H1 (cell line): ENCODE data around the gene APELA. TPM values are rescaled to one million over a fixed set of nuclear protein-coding genes. Genes with fewer than 3 reads are reported as not detected.

Source experiments
- CTCF ChIA-PET: fragments of 300-600 bp; sonication (Branson Sonifier 250); formaldehyde crosslinking; loops from one replicate; lab custom pipeline; 2021; ENCODE audit not compliant: partially characterized antibody; lab: Charles Lee
- POLR2A ChIA-PET: fragments of 300-600 bp; sonication (Branson Sonifier 250); formaldehyde crosslinking; loops from one replicate; lab custom pipeline; 2021; ENCODE audit warnings: inconsistent platforms; ENCODE audit not compliant: partially characterized antibody; lab: Charles Lee
- DNase-seq, 2 experiments: peaks; one replicate each; pipeline versions ENCODE4 v3.0.0 to v3.0.0-alpha.2; 2010 to 2022; ENCODE audit warnings: low spot score in 2 of 2, low read depth in 1 of 2, mixed read lengths in 1 of 2
- FAIRE-seq: peaks from 2 replicates; lab custom pipeline; 2011; peaks lifted over from hg19 to GRCh38; lab: Jason Lieb, UNC
- H2AFZ ChIP-seq: 2 replicates; pipeline ENCODE4 v1.8.1; 2012; ENCODE audit warnings: low read length, inconsistent platforms
- H2AK5ac ChIP-seq: 2 replicates; pipeline ENCODE4 v1.6.1; 2013; ENCODE audit warnings: low read depth, low read length
- H2BK120ac ChIP-seq: replicated peaks from 2 replicates; pipeline ENCODE3; 2013; ENCODE audit warnings: low read depth, low read length, inconsistent platforms
- H2BK12ac ChIP-seq: 2 replicates; pipeline ENCODE4 v1.6.1; 2013; ENCODE audit warnings: low read depth, low read length
- H2BK15ac ChIP-seq: 2 replicates; pipeline ENCODE4 v1.6.1; 2013; ENCODE audit warnings: low read length
- H2BK20ac ChIP-seq: 2 replicates; pipeline ENCODE4 v1.6.1; 2013; ENCODE audit warnings: low read length
- H2BK5ac ChIP-seq: 2 replicates; pipeline ENCODE4 v1.6.1; 2013; ENCODE audit warnings: low read depth, low read length
- H3K14ac ChIP-seq: 2 replicates; pipeline ENCODE4 v1.6.1; 2013; ENCODE audit warnings: inconsistent platforms; ENCODE audit not compliant: insufficient read length
- H3K18ac ChIP-seq: 2 replicates; pipeline ENCODE4 v1.6.1; 2013; ENCODE audit warnings: low read length; ENCODE audit errors: extremely low read depth
- H3K23ac ChIP-seq: 2 replicates; pipeline ENCODE4 v1.6.1; 2013; ENCODE audit warnings: inconsistent platforms; ENCODE audit not compliant: insufficient read length
- H3K23me2 ChIP-seq: 2 replicates; pipeline ENCODE4 v1.6.1; 2013; ENCODE audit warnings: low read depth, low read length
- H3K27ac ChIP-seq: 2 replicates; pipeline ENCODE4 v1.6.1; 2011; ENCODE audit warnings: low read depth, low read length, inconsistent platforms
- H3K27me3 ChIP-seq, 4 experiments: replicated peaks in 1 of 4; 1 replicate in 1 of 4; 2 replicates in 3 of 4; pipeline versions ENCODE4 v1.6.1 to v1.8.1; 2011 to 2013; ENCODE audit warnings: low read length in 3 of 4, mild to moderate bottlenecking in 3 of 4, inconsistent platforms in 2 of 4, mixed read lengths in 2 of 4, moderate library complexity in 1 of 4; ENCODE audit not compliant: control insufficient read depth in 3 of 4, insufficient read depth in 3 of 4; ENCODE audit errors: extremely low read depth in 1 of 4
- H3K36me3 ChIP-seq, 4 experiments: 2 replicates each; pipeline versions ENCODE4 v1.6.1 to v1.8.1; 2011 to 2013; ENCODE audit warnings: mild to moderate bottlenecking in 4 of 4, low read length in 3 of 4, moderate library complexity in 2 of 4, control low read depth in 1 of 4, inconsistent platforms in 1 of 4; ENCODE audit not compliant: insufficient read depth in 4 of 4, control insufficient read depth in 2 of 4
- H3K4ac ChIP-seq: replicated peaks from 2 replicates; pipeline ENCODE3; 2013; ENCODE audit warnings: low read length, low read depth, mixed read lengths, inconsistent platforms; ENCODE audit not compliant: insufficient read length
- H3K4me1 ChIP-seq, 4 experiments: replicated peaks in 1 of 4; 1 replicate in 1 of 4; 2 replicates in 3 of 4; pipeline versions ENCODE4 v1.6.1 to v1.8.1; 2011 to 2013; ENCODE audit warnings: low read length in 3 of 4, inconsistent platforms in 2 of 4, mixed read lengths in 1 of 4; ENCODE audit not compliant: insufficient read depth in 4 of 4, control insufficient read depth in 3 of 4
- H3K4me2 ChIP-seq, 2 experiments: 2 replicates each; pipeline versions ENCODE4 v1.6.1 to v1.8.1; 2011 to 2013; ENCODE audit warnings: low read depth in 2 of 2, low read length in 2 of 2, control low read depth in 1 of 2, inconsistent platforms in 1 of 2, mild to moderate bottlenecking in 1 of 2; ENCODE audit not compliant: insufficient read depth in 1 of 2
- H3K4me3 ChIP-seq, 4 experiments: fragments of 200-600, 300-600 bp in 1 of 4; sonication (generic), shearing (Covaris generic), sonication (Bioruptor Twin) in 1 of 4; 2 replicates each; pipeline versions ENCODE4 v1.5.1 to v1.8.1; 2011 to 2016; ENCODE audit warnings: low read length in 4 of 4, low read depth in 3 of 4, control low read depth in 2 of 4, inconsistent platforms in 2 of 4, mild to moderate bottlenecking in 2 of 4, mixed read lengths in 1 of 4, moderate library complexity in 1 of 4; ENCODE audit not compliant: insufficient read depth in 2 of 4; ENCODE audit errors: extremely low read depth in 1 of 4
- H3K56ac ChIP-seq: replicated peaks from 2 replicates; pipeline ENCODE3; 2013; ENCODE audit warnings: low read depth, mild to moderate bottlenecking, mixed read lengths, low read length, inconsistent platforms; ENCODE audit not compliant: insufficient read length
- H3K79me1 ChIP-seq: 2 replicates; pipeline ENCODE4 v1.6.1; 2013; ENCODE audit warnings: low read depth, low read length, control low read depth
- H3K79me2 ChIP-seq, 2 experiments: 2 replicates each; pipeline versions ENCODE4 v1.6.1 to v1.8.1; 2012 to 2013; ENCODE audit warnings: low read length in 2 of 2, mild to moderate bottlenecking in 2 of 2, inconsistent platforms in 1 of 2; ENCODE audit not compliant: insufficient read depth in 2 of 2, control insufficient read depth in 1 of 2
- H3K9ac ChIP-seq, 4 experiments: replicated peaks in 1 of 4; 1 replicate in 1 of 4; 2 replicates in 3 of 4; pipeline versions ENCODE4 v1.6.1 to v1.8.1; 2011 to 2013; ENCODE audit warnings: low read depth in 3 of 4, low read length in 3 of 4, control low read depth in 2 of 4, mild to moderate bottlenecking in 2 of 4, moderate library complexity in 2 of 4, inconsistent platforms in 1 of 4; ENCODE audit errors: extremely low read depth in 1 of 4
- H3K9me3 ChIP-seq, 2 experiments: 2 replicates each; pipeline versions ENCODE4 v1.6.1 to v1.8.1; 2012 to 2013; ENCODE audit warnings: mild to moderate bottlenecking in 2 of 2, moderate library complexity in 2 of 2, control low read depth in 1 of 2, inconsistent platforms in 1 of 2, low read depth in 1 of 2, low read length in 1 of 2, mixed read lengths in 1 of 2; ENCODE audit not compliant: insufficient read depth in 2 of 2
- H4K20me1 ChIP-seq, 2 experiments: replicated peaks in 1 of 2; 2 replicates each; pipeline versions ENCODE3 to v1.8.1; 2011 to 2013; ENCODE audit warnings: inconsistent platforms in 2 of 2, low read length in 2 of 2, mild to moderate bottlenecking in 1 of 2; ENCODE audit not compliant: insufficient read depth in 2 of 2, control insufficient read depth in 1 of 2
- H4K5ac ChIP-seq: 2 replicates; pipeline ENCODE4 v1.6.1; 2013; ENCODE audit warnings: low read length, low read depth, mixed read lengths, inconsistent platforms; ENCODE audit not compliant: insufficient read length
- H4K8ac ChIP-seq: 2 replicates; pipeline ENCODE4 v1.8.0; 2013; ENCODE audit warnings: mild to moderate bottlenecking, moderate library complexity, low read length, inconsistent platforms; ENCODE audit not compliant: insufficient read depth; ENCODE audit errors: extremely low read depth
- H4K91ac ChIP-seq: replicated peaks from 2 replicates; pipeline ENCODE3; 2013; ENCODE audit warnings: low read length, mixed read lengths, inconsistent platforms; ENCODE audit not compliant: insufficient read length
- BCL11A ChIP-seq, 2 experiments: IDR thresholded peaks; one replicate each; pipeline ENCODE4 v1.6.1; 2011; ENCODE audit warnings: low read depth in 2 of 2, low read length in 2 of 2, mild to moderate bottlenecking in 2 of 2
- CTBP2 ChIP-seq: IDR thresholded peaks from 2 replicates; pipeline ENCODE4 v1.7.0; 2011; ENCODE audit warnings: borderline replicate concordance, mild to moderate bottlenecking, moderate library complexity, mixed read lengths, low read length; ENCODE audit not compliant: insufficient read depth, insufficient read length
- E2F6 ChIP-seq: IDR thresholded peaks from 2 replicates; pipeline ENCODE4 v1.6.1; 2012; ENCODE audit warnings: inconsistent platforms
- GTF2F1 ChIP-seq: IDR thresholded peaks from 2 replicates; pipeline ENCODE4 v1.6.1; 2012; ENCODE audit warnings: low read depth, low read length, improper control_type of control experiment, borderline replicate concordance
- JUN ChIP-seq: IDR thresholded peaks from 2 replicates; pipeline ENCODE4 v1.6.1; 2011; ENCODE audit warnings: low read depth, mild to moderate bottlenecking, improper control_type of control experiment, low read length
- KDM1A ChIP-seq: fragments of 200-600, 300-600 bp; sonication (generic); IDR thresholded peaks from 2 replicates; pipeline ENCODE4 v1.7.1; 2016; ENCODE audit warnings: mild to moderate bottlenecking, low read length, borderline replicate concordance
- MAX ChIP-seq: IDR thresholded peaks from 2 replicates; pipeline ENCODE4 v1.6.1; 2012; ENCODE audit warnings: inconsistent platforms
- NANOG ChIP-seq: IDR thresholded peaks from 2 replicates; pipeline ENCODE4 v1.6.1; 2011; ENCODE audit warnings: low read length, low read depth, mild to moderate bottlenecking, inconsistent platforms; ENCODE audit not compliant: insufficient read depth, poor library complexity, severe bottlenecking
- POLR2A ChIP-seq, 2 experiments: IDR thresholded peaks; 1 replicate in 1 of 2; 2 replicates in 1 of 2; pipeline ENCODE4 v1.6.1; 2011; ENCODE audit warnings: low read depth in 2 of 2, low read length in 2 of 2, mild to moderate bottlenecking in 2 of 2; ENCODE audit errors: control extremely low read depth in 1 of 2
- POLR2AphosphoS5 ChIP-seq: IDR thresholded peaks from 2 replicates; pipeline ENCODE4 v1.6.1; 2011; ENCODE audit warnings: low read depth, low read length
- RFX5 ChIP-seq: IDR thresholded peaks from 2 replicates; pipeline ENCODE4 v1.6.1; 2011; ENCODE audit warnings: low read depth, low read length, improper control_type of control experiment, borderline replicate concordance
- SAP30 ChIP-seq: fragments of 300-600 bp; sonication (generic); IDR thresholded peaks from 2 replicates; pipeline ENCODE4 v1.7.1; 2012; ENCODE audit warnings: low read length, moderate library complexity, mild to moderate bottlenecking, inconsistent platforms; ENCODE audit not compliant: insufficient read depth, insufficient replicate concordance
- SP2 ChIP-seq: IDR thresholded peaks from 2 replicates; pipeline ENCODE4 v1.6.1; 2012; ENCODE audit warnings: mild to moderate bottlenecking, low read length, inconsistent platforms
- WGBS, 2 experiments: shearing (Covaris generic) in 1 of 2; methylation state at CpG; one replicate each; pipeline versions ENCODE4 v1.1.6 to v1.1.7; 2013 to 2015; ENCODE audit warnings: low lambda C conversion rate in 2 of 2, mixed read lengths in 2 of 2, inconsistent platforms in 1 of 2, low coverage in 1 of 2, missing lambda C conversion rate in 1 of 2; ENCODE audit not compliant: insufficient replicate concordance in 2 of 2, insufficient coverage in 1 of 2, insufficient read length in 1 of 2; ENCODE audit errors: extremely low coverage in 1 of 2, missing lambda C conversion rate in 1 of 2; 5-methylcytosine and 5-hydroxymethylcytosine counted together
- polyA plus RNA-seq, 7 experiments: library from polyadenylated mRNA; depleted of rRNA in 3 of 7; stranded (reverse) in 5 of 7; unstranded in 2 of 7; fragments of >200 nt in 5 of 7; fragments of 200-250 nt in 2 of 7; gene quantifications; 1 replicate in 5 of 7; 2 replicates in 1 of 7; 4 replicates in 1 of 7; pipeline versions ENCODE4 v1.2.1 to v1.2.3, GENCODE V29; 2011 to 2013; ENCODE audit warnings: missing spikeins in 2 of 7, mixed read lengths in 2 of 7
- total RNA-seq: library from RNA; stranded (reverse); fragmentation: NEBNext Ultra II Directional; extraction: Animal tissue kit (Norgen Biotek cat#: 25700); gene quantifications from 2 replicates; pipeline ENCODE4 v1.2.1, GENCODE V29; 2021

Gene APELA
- total and polyA plus RNA-seq, 2 of the 8 experiments (the other 6 are each of a cell fraction or from before 2014, with no cell fraction given): 60.2 to 81.8 TPM

DNA sequence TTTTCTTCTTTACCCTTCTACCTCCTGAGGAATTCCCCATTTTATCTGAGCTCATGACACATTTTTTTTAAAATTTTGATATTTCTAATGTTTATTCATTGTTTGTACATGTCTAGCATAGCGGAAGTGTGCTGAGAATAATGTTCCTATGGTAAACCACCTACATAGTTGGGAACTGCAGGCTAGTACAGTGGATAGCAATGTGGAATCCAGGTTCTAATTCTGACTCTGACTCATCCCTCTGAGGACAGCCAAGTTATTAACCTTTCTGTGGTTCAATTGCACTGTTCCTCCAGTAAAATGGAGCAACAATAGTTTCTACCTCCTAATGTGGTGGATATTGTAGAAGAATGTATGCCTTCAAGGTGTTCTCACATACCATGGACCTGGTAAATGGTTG is 20.6 kb upstream of the APELA start:
- Histone ChIP-seq H4K8ac (no peak overlapping the region), H3K14ac (no peak overlapping the region), H4K20me1 (no peaks in the 10 kb centered on the region), H4K91ac (no peak overlapping the region), H3K36me3 (no peaks in the 10 kb centered on the region), H3K4me3 (no peak overlapping the region), H3K79me1 (no peaks in the 10 kb centered on the region), H2BK120ac (no peak overlapping the region), H3K9ac (no peak overlapping the region), H2BK5ac (no peak overlapping the region), H2BK15ac (no peak overlapping the region), H3K27ac (no peak overlapping the region), H3K27me3 (no peaks in the 10 kb centered on the region), H4K5ac (no peak overlapping the region), H3K18ac (no peak overlapping the region), H3K79me2 (no peaks in the 10 kb centered on the region), H3K4me1 (no peaks in the 10 kb centered on the region), H3K56ac (no peak overlapping the region), H2BK20ac (no peak overlapping the region), H3K4ac (no peak overlapping the region), H2BK12ac (no peak overlapping the region), H2AFZ (no peak overlapping the region), H3K9me3 (no peaks in the 10 kb centered on the region), H3K4me2 (no peak overlapping the region), H2AK5ac (no peak overlapping the region), H3K23me2 (no peaks in the 10 kb centered on the region), H3K23ac (no peak overlapping the region)
- FAIRE-seq (no peak), DNase-seq (no peak)
- ChIA-PET POLR2A (no interaction called here), CTCF (interaction anchor here (1.4 kb wide), 1 partner anchor 28 kb away, joined by 4 read pairs; no protein-coding TSS in a partner anchor)
- 86% methylated on average over 1 of the region's 1 CpG; no CpG with 5 or more reads in 1 of the 2 experiments for WGBS, 2 experiments
- TF ChIP-seq POLR2AphosphoS5 (no peak), GTF2F1 (no peak), KDM1A (no peak), POLR2A (IDR thresholded peaks at IDR 0.05; ENCODE audit: control extremely low read depth in 1 of 2, low read depth in 2 of 2, low read length in 2 of 2) (no peak), SP2 (no peak), CTBP2 (no peak), JUN (no peak), MAX (no peak), E2F6 (no peak), NANOG (no peak), BCL11A (IDR thresholded peaks at IDR 0.05; ENCODE audit: low read depth in 2 of 2, low read length in 2 of 2) (no peak), RFX5 (no peak), SAP30 (no peak)
